GM23338 (cell line): ENCODE data around the gene MPP3. TPM values are rescaled to one million over a fixed set of nuclear protein-coding genes. Genes with fewer than 3 reads are reported as not detected.

Source experiments
- ATAC-seq: fragments of 200-7000 bp; cut with Tn5 transposase; 3 replicates; pipeline ENCODE4 v1.9.1; 2020
- DNase-seq: peaks from one replicate; pipeline ENCODE4 v3.0.0-alpha.2; 2015; ENCODE audit warnings: low spot score
- H2AFZ ChIP-seq: fragments of 200-600 bp; sonication (generic); 2 replicates; pipeline ENCODE4 v1.8.0; 2016; ENCODE audit warnings: antibody characterized with exemption, mild to moderate bottlenecking, moderate library complexity
- H3F3A ChIP-seq: fragments of 200-600 bp; sonication (generic); replicated peaks from 2 replicates; pipeline ENCODE4 v1.8.0; 2017; ENCODE audit warnings: antibody characterized with exemption, mixed run types, low read depth
- H3K27ac ChIP-seq: fragments of 200-600 bp; sonication (generic); 2 replicates; pipeline ENCODE4 v1.6.1; 2016; ENCODE audit warnings: low read depth
- H3K27me3 ChIP-seq: fragments of 200-600 bp; sonication (generic); 2 replicates; pipeline ENCODE4 v1.8.0; 2016; ENCODE audit warnings: mild to moderate bottlenecking, mixed run types, moderate library complexity; ENCODE audit not compliant: insufficient read depth
- H3K36me3 ChIP-seq: fragments of 200-600 bp; sonication (generic); 2 replicates; pipeline ENCODE4 v1.8.0; 2016; ENCODE audit warnings: mild to moderate bottlenecking; ENCODE audit not compliant: insufficient read depth
- H3K4me1 ChIP-seq: fragments of 200-600 bp; sonication (generic); 2 replicates; pipeline ENCODE4 v1.8.0; 2016; ENCODE audit warnings: mild to moderate bottlenecking, moderate library complexity; ENCODE audit not compliant: insufficient read depth
- H3K4me2 ChIP-seq: fragments of 200-600 bp; sonication (generic); 2 replicates; pipeline ENCODE4 v1.7.1; 2017; ENCODE audit warnings: mixed run types
- H3K4me3 ChIP-seq: fragments of 200-600 bp; sonication (generic); 2 replicates; pipeline ENCODE4 v1.6.1; 2016; ENCODE audit warnings: mixed run types
- H3K79me2 ChIP-seq: fragments of 200-600 bp; sonication (generic); replicated peaks from 2 replicates; pipeline ENCODE4 v1.8.0; 2017; ENCODE audit warnings: mild to moderate bottlenecking; ENCODE audit not compliant: insufficient read depth
- H3K9me2 ChIP-seq: fragments of 200-600 bp; sonication (generic); 2 replicates; pipeline ENCODE4 v1.8.0; 2017; ENCODE audit not compliant: insufficient read depth
- H4K20me1 ChIP-seq: fragments of 200-600 bp; sonication (generic); replicated peaks from 2 replicates; pipeline ENCODE4 v1.8.0; 2017; ENCODE audit warnings: mild to moderate bottlenecking; ENCODE audit not compliant: insufficient read depth
- H3K27ac Mint-ChIP-seq: 2 replicates; pipeline ENCODE4 v1.8.0; 2020; ENCODE audit warnings: inconsistent platforms, mild to moderate bottlenecking, moderate library complexity, mixed read lengths
- H3K27me3 Mint-ChIP-seq: 3 replicates; pipeline ENCODE4 v1.8.0; 2022; ENCODE audit warnings: low read depth, mild to moderate bottlenecking, moderate library complexity, mixed read lengths, inconsistent platforms; ENCODE audit not compliant: insufficient read depth, poor library complexity
- H3K36me3 Mint-ChIP-seq: 3 replicates; pipeline ENCODE4 v1.8.0; 2021; ENCODE audit warnings: low read depth, mild to moderate bottlenecking, inconsistent platforms, moderate library complexity, mixed read lengths
- H3K4me1 Mint-ChIP-seq: 3 replicates; pipeline ENCODE4 v1.8.0; 2020; ENCODE audit warnings: mild to moderate bottlenecking, inconsistent platforms, mixed read lengths
- H3K4me3 Mint-ChIP-seq: 3 replicates; pipeline ENCODE4 v1.8.0; 2021; ENCODE audit warnings: moderate library complexity, mild to moderate bottlenecking, inconsistent platforms, mixed read lengths
- H3K9me3 Mint-ChIP-seq: 3 replicates; pipeline ENCODE4 v1.8.0; 2020; ENCODE audit warnings: moderate library complexity, mild to moderate bottlenecking, inconsistent platforms, mixed read lengths
- EZH2phosphoT487 ChIP-seq: fragments of 200-600 bp; sonication (generic); IDR thresholded peaks from one replicate; pipeline ENCODE4 v1.8.1; 2018; ENCODE audit warnings: antibody characterized with exemption; ENCODE audit not compliant: unreplicated experiment
- NANOG ChIP-seq: IDR thresholded peaks from 2 replicates; pipeline ENCODE4 v1.6.1; 2016; ENCODE audit warnings: antibody characterized with exemption, borderline replicate concordance
- POLR2AphosphoS5 ChIP-seq: IDR thresholded peaks from 2 replicates; pipeline ENCODE4 v1.6.1; 2016; ENCODE audit warnings: antibody characterized with exemption, low read depth
- ZNF114 ChIP-seq: fragments of 250-450 bp; sonication (Bioruptor Pico); IDR thresholded peaks from 2 replicates; pipeline ENCODE4 v1.5.0; 2020; ENCODE audit warnings: mild to moderate bottlenecking, moderate library complexity
- polyA plus RNA-seq: library from polyadenylated mRNA; unstranded; fragments of >200 nt; fragmentation: Nextera tagmentation; extraction: Ambion mirVana; gene quantifications from 2 replicates; pipeline ENCODE4 v1.2.1, GENCODE V29; 2016
- total RNA-seq: library from RNA; depleted of rRNA; stranded (reverse); fragments of >200 nt; shearing (Covaris generic); gene quantifications from 2 replicates; pipeline ENCODE4 v1.2.3, GENCODE V29; 2014
- TF ChIP-seq, protein P1 (sequence below): IDR thresholded peaks from one replicate; pipeline ENCODE4 v1.6.1; 2018; ENCODE audit warnings: antibody characterized with exemption; ENCODE audit not compliant: unreplicated experiment
- TF ChIP-seq, protein P2 (sequence below): fragments of 250-450 bp; sonication (Bioruptor Pico); IDR thresholded peaks from 2 replicates; pipeline ENCODE4 v1.5.0; 2020; ENCODE audit warnings: mild to moderate bottlenecking, moderate library complexity
- TF ChIP-seq, protein P3 (sequence below): IDR thresholded peaks from 2 replicates; pipeline ENCODE4 v1.6.1; 2016; ENCODE audit warnings: antibody characterized with exemption

Gene MPP3
- total and polyA plus RNA-seq, 2 experiments from 2014 or later = 6.6 to 7.4 TPM

DNA sequence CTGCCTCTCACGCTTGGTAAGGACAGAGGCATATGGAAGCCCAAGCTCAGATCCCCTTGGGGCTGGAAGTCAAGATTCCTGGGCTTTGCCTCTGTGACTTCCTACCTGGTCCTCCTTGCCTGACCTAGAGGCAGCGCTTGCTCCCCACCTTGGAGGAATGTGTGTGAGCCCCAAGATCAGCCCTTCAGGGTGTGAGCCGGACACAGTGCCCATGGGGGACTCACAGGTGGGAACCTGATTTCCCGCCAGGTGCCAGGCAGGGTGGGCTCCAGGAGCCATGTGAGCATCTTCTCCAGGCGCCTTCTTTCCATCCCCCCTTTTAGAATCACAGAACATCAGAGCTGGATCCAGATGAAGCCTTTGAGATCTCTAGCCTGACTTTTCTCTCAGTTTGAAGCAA, 24.2 kb upstream of the MPP3 start:
- Histone ChIP-seq H3K79me2 (no peaks in the 10 kb centered on the region), H3K4me2 (no peak overlapping the region), H4K20me1 (no peaks in the 10 kb centered on the region), H3K4me3 (no peak overlapping the region), H3K36me3 (no peaks in the 10 kb centered on the region), H3K9me2 (no peaks in the 10 kb centered on the region), H3F3A (no peaks in the 10 kb centered on the region), H3K27ac (no peak overlapping the region), H2AFZ (no peak overlapping the region), H3K27me3 (no peaks in the 10 kb centered on the region), H3K4me1 (no peaks in the 10 kb centered on the region)
- Mint-ChIP-seq H3K27me3 (peaks cover 13% of the 10 kb centered on the region), H3K36me3 (no peaks in the 10 kb centered on the region), H3K4me1 (no peaks in the 10 kb centered on the region), H3K4me3 (no peak overlapping the region), H3K9me3 (no peaks in the 10 kb centered on the region), H3K27ac (no peak overlapping the region)
- DNase-seq = no peak
- ATAC-seq = no peak
- TF ChIP-seq, protein P1, sequence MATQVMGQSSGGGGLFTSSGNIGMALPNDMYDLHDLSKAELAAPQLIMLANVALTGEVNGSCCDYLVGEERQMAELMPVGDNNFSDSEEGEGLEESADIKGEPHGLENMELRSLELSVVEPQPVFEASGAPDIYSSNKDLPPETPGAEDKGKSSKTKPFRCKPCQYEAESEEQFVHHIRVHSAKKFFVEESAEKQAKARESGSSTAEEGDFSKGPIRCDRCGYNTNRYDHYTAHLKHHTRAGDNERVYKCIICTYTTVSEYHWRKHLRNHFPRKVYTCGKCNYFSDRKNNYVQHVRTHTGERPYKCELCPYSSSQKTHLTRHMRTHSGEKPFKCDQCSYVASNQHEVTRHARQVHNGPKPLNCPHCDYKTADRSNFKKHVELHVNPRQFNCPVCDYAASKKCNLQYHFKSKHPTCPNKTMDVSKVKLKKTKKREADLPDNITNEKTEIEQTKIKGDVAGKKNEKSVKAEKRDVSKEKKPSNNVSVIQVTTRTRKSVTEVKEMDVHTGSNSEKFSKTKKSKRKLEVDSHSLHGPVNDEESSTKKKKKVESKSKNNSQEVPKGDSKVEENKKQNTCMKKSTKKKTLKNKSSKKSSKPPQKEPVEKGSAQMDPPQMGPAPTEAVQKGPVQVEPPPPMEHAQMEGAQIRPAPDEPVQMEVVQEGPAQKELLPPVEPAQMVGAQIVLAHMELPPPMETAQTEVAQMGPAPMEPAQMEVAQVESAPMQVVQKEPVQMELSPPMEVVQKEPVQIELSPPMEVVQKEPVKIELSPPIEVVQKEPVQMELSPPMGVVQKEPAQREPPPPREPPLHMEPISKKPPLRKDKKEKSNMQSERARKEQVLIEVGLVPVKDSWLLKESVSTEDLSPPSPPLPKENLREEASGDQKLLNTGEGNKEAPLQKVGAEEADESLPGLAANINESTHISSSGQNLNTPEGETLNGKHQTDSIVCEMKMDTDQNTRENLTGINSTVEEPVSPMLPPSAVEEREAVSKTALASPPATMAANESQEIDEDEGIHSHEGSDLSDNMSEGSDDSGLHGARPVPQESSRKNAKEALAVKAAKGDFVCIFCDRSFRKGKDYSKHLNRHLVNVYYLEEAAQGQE = no peak
- TF ChIP-seq, protein P2, sequence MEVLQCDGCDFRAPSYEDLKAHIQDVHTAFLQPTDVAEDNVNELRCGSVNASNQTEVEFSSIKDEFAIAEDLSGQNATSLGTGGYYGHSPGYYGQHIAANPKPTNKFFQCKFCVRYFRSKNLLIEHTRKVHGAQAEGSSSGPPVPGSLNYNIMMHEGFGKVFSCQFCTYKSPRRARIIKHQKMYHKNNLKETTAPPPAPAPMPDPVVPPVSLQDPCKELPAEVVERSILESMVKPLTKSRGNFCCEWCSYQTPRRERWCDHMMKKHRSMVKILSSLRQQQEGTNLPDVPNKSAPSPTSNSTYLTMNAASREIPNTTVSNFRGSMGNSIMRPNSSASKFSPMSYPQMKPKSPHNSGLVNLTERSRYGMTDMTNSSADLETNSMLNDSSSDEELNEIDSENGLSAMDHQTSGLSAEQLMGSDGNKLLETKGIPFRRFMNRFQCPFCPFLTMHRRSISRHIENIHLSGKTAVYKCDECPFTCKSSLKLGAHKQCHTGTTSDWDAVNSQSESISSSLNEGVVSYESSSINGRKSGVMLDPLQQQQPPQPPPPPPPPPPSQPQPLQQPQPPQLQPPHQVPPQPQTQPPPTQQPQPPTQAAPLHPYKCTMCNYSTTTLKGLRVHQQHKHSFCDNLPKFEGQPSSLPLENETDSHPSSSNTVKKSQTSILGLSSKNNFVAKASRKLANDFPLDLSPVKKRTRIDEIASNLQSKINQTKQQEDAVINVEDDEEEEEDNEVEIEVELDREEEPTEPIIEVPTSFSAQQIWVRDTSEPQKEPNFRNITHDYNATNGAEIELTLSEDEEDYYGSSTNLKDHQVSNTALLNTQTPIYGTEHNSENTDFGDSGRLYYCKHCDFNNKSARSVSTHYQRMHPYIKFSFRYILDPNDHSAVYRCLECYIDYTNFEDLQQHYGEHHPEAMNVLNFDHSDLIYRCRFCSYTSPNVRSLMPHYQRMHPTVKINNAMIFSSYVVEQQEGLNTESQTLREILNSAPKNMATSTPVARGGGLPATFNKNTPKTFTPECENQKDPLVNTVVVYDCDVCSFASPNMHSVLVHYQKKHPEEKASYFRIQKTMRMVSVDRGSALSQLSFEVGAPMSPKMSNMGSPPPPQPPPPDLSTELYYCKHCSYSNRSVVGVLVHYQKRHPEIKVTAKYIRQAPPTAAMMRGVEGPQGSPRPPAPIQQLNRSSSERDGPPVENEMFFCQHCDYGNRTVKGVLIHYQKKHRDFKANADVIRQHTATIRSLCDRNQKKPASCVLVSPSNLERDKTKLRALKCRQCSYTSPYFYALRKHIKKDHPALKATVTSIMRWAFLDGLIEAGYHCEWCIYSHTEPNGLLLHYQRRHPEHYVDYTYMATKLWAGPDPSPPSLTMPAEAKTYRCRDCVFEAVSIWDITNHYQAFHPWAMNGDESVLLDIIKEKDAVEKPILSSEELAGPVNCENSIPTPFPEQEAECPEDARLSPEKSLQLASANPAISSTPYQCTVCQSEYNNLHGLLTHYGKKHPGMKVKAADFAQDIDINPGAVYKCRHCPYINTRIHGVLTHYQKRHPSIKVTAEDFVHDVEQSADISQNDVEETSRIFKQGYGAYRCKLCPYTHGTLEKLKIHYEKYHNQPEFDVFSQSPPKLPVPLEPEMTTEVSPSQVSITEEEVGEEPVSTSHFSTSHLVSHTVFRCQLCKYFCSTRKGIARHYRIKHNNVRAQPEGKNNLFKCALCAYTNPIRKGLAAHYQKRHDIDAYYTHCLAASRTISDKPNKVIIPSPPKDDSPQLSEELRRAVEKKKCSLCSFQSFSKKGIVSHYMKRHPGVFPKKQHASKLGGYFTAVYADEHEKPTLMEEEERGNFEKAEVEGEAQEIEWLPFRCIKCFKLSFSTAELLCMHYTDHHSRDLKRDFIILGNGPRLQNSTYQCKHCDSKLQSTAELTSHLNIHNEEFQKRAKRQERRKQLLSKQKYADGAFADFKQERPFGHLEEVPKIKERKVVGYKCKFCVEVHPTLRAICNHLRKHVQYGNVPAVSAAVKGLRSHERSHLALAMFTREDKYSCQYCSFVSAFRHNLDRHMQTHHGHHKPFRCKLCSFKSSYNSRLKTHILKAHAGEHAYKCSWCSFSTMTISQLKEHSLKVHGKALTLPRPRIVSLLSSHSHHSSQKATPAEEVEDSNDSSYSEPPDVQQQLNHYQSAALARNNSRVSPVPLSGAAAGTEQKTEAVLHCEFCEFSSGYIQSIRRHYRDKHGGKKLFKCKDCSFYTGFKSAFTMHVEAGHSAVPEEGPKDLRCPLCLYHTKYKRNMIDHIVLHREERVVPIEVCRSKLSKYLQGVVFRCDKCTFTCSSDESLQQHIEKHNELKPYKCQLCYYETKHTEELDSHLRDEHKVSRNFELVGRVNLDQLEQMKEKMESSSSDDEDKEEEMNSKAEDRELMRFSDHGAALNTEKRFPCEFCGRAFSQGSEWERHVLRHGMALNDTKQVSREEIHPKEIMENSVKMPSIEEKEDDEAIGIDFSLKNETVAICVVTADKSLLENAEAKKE (CRISPR knock-in tag) = no peak
- no peak for TF ChIP-seq POLR2AphosphoS5
- no peak for TF ChIP-seq NANOG
- TF ChIP-seq EZH2phosphoT487 = no peak
- TF ChIP-seq, protein P3, sequence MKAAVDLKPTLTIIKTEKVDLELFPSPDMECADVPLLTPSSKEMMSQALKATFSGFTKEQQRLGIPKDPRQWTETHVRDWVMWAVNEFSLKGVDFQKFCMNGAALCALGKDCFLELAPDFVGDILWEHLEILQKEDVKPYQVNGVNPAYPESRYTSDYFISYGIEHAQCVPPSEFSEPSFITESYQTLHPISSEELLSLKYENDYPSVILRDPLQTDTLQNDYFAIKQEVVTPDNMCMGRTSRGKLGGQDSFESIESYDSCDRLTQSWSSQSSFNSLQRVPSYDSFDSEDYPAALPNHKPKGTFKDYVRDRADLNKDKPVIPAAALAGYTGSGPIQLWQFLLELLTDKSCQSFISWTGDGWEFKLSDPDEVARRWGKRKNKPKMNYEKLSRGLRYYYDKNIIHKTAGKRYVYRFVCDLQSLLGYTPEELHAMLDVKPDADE = no peak
- no peak for TF ChIP-seq ZNF114 (CRISPR knock-in tag)
